WI38 (cell line): ENCODE results near the gene ZNF423.

Source experiments
- H3K4me3 ChIP-seq: 2 replicates; pipeline ENCODE4 v1.5.1; 2011; ENCODE audit warnings: low read depth, mild to moderate bottlenecking, control low read depth, low read length
- TF ChIP-seq, protein P1 (sequence below): IDR thresholded peaks from 2 replicates; pipeline ENCODE4 v1.5.1; 2012; ENCODE audit warnings: low read depth, mild to moderate bottlenecking, control low read depth, low read length

Gene ZNF423

DNA sequence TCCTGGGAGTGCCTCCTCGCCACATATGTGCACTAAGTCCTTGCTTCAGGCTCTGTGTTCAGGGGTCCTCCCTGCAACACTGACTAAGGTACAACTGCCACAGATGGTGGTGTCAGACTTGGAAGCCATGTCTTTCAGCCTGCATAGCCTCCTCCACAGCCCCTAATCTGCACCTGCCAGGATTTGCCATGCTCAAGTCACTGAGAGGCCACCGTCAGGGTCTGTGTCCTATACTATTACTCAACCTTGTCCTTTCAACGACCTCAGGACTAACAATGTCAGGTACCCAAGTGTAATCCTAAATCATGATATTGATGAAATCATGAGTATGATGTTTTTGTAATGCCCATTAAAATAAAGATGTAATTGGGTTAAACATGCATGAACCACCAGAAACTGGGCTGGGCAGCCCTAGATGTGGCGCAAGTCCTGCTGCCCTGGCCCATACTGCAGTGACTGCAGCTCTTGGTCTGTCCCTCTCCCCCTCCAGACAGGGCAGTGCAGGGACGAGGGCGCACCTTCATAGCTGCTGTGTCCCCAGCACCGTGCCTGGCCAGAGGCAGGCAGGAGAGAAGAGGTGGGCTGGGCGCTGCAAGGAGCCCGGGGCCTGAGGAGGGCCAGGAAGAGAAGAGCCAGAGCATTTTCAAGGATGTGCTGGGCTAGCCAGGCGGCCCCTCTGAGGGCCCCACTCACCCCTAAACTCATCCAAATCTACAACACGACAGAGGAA lies 198.0 kb downstream of the ZNF423 start:
- no peak overlapping the region for H3K4me3 ChIP-seq
- TF ChIP-seq, protein P1, sequence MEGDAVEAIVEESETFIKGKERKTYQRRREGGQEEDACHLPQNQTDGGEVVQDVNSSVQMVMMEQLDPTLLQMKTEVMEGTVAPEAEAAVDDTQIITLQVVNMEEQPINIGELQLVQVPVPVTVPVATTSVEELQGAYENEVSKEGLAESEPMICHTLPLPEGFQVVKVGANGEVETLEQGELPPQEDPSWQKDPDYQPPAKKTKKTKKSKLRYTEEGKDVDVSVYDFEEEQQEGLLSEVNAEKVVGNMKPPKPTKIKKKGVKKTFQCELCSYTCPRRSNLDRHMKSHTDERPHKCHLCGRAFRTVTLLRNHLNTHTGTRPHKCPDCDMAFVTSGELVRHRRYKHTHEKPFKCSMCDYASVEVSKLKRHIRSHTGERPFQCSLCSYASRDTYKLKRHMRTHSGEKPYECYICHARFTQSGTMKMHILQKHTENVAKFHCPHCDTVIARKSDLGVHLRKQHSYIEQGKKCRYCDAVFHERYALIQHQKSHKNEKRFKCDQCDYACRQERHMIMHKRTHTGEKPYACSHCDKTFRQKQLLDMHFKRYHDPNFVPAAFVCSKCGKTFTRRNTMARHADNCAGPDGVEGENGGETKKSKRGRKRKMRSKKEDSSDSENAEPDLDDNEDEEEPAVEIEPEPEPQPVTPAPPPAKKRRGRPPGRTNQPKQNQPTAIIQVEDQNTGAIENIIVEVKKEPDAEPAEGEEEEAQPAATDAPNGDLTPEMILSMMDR = no peak

DNA sequence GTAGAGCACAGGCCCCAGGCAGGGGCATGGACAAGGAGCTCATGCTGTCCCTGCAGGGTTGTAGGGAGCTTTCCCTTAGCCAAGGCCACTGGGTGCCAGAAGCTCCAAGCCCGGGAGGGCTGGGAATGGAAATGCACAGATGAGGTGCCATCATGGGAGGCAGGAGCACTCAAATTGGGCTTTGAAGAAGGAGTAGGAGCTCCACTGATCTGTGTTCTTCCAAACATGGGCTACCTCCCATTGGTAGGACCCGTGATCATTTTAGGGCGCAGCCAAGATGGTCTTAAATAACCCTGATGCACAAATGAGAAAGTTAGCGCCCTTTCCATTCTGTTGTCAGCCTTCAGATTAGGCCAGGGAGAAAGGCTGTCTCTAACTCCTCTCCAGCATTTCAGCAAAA lies 201.5 kb downstream of the ZNF423 start:
- no peak overlapping the region for H3K4me3 ChIP-seq
- TF ChIP-seq, protein P1 = no peak

DNA sequence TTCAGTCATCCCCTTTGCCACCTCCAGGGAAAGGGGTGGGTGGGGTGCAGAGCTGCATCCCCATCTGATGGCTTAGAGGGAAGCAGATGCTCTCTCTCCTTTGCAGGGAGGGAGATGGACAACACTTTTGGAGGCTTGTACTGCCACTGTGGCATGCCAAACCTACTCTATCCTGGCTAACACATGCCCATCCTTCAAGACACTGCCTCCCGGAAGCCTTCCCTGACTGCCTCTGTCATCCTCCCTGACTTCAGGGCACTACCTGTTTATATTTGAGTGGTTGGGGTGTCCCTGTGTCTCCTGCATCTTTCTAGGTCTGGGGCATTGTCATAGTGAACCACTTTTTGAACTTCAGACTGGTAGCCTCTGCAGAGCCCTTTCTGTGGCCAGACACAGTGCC lies 202.3 kb downstream of the ZNF423 start:
- TF ChIP-seq, protein P1 = no peak
- H3K4me3 ChIP-seq = no peak overlapping the region

DNA sequence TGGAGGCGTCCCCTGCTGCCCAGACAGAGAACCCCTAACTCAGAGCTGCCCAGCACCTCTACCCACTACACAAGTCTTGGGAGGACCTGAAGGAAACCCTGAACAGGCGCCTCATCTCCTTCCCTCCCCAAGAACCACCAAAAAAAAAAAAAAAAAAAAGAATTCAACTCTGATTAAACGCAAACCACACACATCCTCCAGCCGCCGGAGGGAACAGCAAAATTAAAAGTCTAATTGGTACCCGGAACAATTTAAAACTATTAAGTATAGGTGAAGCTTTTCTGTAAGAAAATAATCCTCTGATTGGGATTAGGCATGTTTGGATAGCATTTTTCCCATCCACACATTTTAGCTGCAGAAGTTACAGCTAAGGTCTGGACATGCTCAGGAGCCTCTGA lies 202.7 kb downstream of the ZNF423 start:
- TF ChIP-seq, protein P1 = no peak
- H3K4me3 ChIP-seq = no peak overlapping the region

DNA sequence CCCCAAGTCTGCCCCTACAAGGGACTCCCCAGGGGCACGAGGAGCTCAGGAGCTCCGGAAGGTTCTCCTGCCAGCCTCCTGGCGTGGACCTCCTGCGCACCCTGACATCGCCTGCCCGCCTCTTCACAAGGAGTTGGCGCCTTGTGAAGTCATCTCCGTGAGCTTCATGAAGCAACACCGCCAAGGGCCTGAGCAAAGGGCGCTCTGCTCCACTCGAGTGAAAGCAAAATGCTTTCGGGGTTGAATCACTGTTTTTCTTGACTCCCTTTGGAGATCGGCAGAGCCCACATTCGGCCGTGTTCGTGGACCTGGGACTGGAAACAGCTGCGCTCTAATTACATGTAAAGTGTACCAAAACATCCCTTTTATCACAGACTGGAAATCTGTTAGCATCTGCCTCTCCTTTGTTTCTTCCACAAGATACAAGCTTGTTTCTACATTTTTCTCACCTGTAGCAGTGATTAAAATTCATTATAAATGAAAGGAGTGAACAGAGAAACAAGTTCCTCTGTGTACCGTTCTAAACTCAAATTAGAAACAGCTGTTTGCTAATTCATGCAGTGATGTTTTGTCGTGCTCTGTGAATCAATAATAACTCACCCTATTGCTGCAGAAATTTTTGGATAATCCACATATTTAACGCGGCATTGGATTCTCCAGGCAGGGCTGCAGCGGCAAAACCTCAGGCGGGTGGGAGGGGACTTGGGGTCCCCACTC lies 203.3 kb downstream of the ZNF423 start:
- no peak overlapping the region for H3K4me3 ChIP-seq
- TF ChIP-seq, protein P1 = no peak

DNA sequence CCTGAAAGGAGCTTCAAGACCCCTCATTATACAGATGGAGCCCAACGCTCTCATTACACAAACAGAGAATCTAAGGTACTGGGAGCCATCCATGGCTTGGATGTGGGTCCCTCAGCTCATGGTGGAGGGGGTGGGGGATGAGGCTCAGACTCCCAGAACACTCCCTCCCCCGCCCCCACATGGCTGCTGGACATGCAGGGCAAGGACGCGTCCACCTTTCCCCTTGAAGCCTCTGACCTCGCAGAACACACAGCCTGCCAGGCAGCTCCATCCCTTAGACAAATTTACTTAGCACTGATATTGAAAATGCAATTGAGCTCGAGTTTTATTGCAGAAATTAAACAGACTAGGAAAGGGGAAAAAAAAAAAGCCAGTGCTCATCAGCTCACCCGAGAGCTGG lies 203.9 kb downstream of the ZNF423 start:
- H3K4me3 ChIP-seq = no peak overlapping the region
- TF ChIP-seq, protein P1 = no peak

DNA sequence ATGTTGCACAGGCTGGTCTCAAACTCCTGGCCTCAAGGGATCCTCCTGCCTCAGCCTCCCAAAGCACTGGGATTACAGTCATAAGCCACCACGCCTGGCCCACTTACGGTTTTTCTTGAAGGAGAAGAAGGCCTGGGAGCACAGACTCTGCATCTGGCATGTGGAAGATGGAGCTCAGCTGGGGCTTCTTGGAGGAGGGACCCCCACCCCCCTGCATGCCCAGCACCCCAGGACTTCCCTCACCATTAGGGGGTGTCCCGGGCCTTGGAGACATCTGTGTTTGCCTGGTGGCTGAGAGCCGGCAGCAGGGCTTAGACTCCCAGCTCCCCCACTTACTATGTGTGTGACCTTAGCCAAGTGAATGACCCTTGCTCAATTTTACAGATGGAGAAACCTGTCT lies 204.7 kb downstream of the ZNF423 start:
- no peak overlapping the region for H3K4me3 ChIP-seq
- TF ChIP-seq, protein P1 = no peak
